K562 (cell line): Measurements from ENCODE around the gene NPC1. TPM values are rescaled to one million over a fixed set of nuclear protein-coding genes. Genes with fewer than 3 reads are reported as not detected.

Source experiments
- FOXM1 ChIP-seq, 2 experiments: fragments of 450-650 bp in 1 of 2; sonication (generic) in 1 of 2; formaldehyde crosslinking in 1 of 2; IDR thresholded peaks; 2 replicates each; pipeline versions ENCODE4 v1.6.1 to v1.9.0; 2017 to 2022; ENCODE audit warnings: low read depth in 2 of 2, mild to moderate bottlenecking in 2 of 2, missing genetic modification reagents in 1 of 2, moderate library complexity in 1 of 2
- FOXO4 ChIP-seq: fragments of 450-650 bp; formaldehyde crosslinking; IDR thresholded peaks from 2 replicates; pipeline ENCODE4 v1.4.0; 2020; ENCODE audit warnings: mild to moderate bottlenecking, moderate library complexity
- GTF2E2 ChIP-seq: fragments of 200-800 bp; sonication (Bioruptor generic); IDR thresholded peaks from 2 replicates; pipeline ENCODE4 v1.6.1; 2016; ENCODE audit warnings: missing genetic modification characterization, missing compliant biosample characterization
- HDGF ChIP-seq: fragments of 450-650 bp; IDR thresholded peaks from 2 replicates; pipeline ENCODE4 v1.6.1; 2016
- HMBOX1 ChIP-seq: sonication (generic); IDR thresholded peaks from 2 replicates; pipeline ENCODE4 v1.6.1; 2016
- KDM1A ChIP-seq, 2 experiments: fragments of 450-650 bp; IDR thresholded peaks; 2 replicates each; pipeline ENCODE4 v1.6.1; 2016; ENCODE audit warnings: mild to moderate bottlenecking in 2 of 2
- LARP7 ChIP-seq: fragments of 450-650 bp; IDR thresholded peaks from 2 replicates; pipeline ENCODE4 v1.6.1; 2016
- MCM2 ChIP-seq: fragments of 450-650 bp; IDR thresholded peaks from 2 replicates; pipeline ENCODE4 v1.6.1; 2017; ENCODE audit warnings: low read depth, mild to moderate bottlenecking
- NCOA6 ChIP-seq: fragments of 450-650 bp; IDR thresholded peaks from 2 replicates; pipeline ENCODE4 v1.6.1; 2017; ENCODE audit warnings: mild to moderate bottlenecking
- NR2C2 ChIP-seq, 2 experiments: fragments of 200-800 bp in 1 of 2; sonication (Bioruptor generic) in 1 of 2; sonication (generic) in 1 of 2; formaldehyde crosslinking in 1 of 2; IDR thresholded peaks; 2 replicates each; pipeline versions ENCODE4 v1.6.1 to v1.8.0; 2016 to 2022; ENCODE audit warnings: mild to moderate bottlenecking in 1 of 2, missing compliant biosample characterization in 1 of 2, missing genetic modification characterization in 1 of 2, missing genetic modification reagents in 1 of 2
- PTBP1 ChIP-seq: fragments of 200-400 bp; formaldehyde crosslinking; IDR thresholded peaks from 2 replicates; pipeline ENCODE4 v1.6.1; 2017; ENCODE audit warnings: low read depth, low read length
- PTTG1 ChIP-seq: fragments of 450-650 bp; IDR thresholded peaks from 2 replicates; pipeline ENCODE4 v1.6.1; 2016; ENCODE audit warnings: low read depth, mild to moderate bottlenecking, missing genetic modification characterization, missing compliant biosample characterization
- RAD21 ChIP-seq, 2 experiments: fragments of 250-450 bp in 1 of 2; fragments of 450-650 bp in 1 of 2; sonication (Bioruptor Pico) in 1 of 2; formaldehyde crosslinking in 1 of 2; IDR thresholded peaks in 1 of 2; conservative IDR thresholded peaks in 1 of 2; 2 replicates each; pipeline versions ENCODE4 v1.4.0 to v1.8.0; 2020 to 2022; ENCODE audit warnings: mild to moderate bottlenecking in 2 of 2, moderate library complexity in 1 of 2
- SMARCE1 ChIP-seq: fragments of 450-650 bp; IDR thresholded peaks from 2 replicates; pipeline ENCODE4 v1.7.1; 2016; ENCODE audit warnings: mild to moderate bottlenecking
- SRSF3 ChIP-seq: fragments of 200-400 bp; formaldehyde crosslinking; IDR thresholded peaks from 2 replicates; pipeline ENCODE4 v1.6.1; 2016; ENCODE audit warnings: mild to moderate bottlenecking, low read length, moderate library complexity; ENCODE audit not compliant: insufficient read depth
- SRSF7 ChIP-seq: fragments of 200-400 bp; formaldehyde crosslinking; optimal IDR thresholded peaks from 2 replicates; pipeline ENCODE3; 2017; ENCODE audit warnings: mild to moderate bottlenecking, low read depth, low read length
- SUPT5H ChIP-seq: fragments of 450-650 bp; IDR thresholded peaks from 2 replicates; pipeline ENCODE4 v1.6.1; 2016
- TCF3 ChIP-seq: sonication (generic); formaldehyde crosslinking; IDR thresholded peaks from 2 replicates; pipeline ENCODE4 v1.4.0; 2020; ENCODE audit warnings: mild to moderate bottlenecking, missing genetic modification reagents
- TSHZ1 ChIP-seq: fragments of 250-450 bp; sonication (Bioruptor Pico); IDR thresholded peaks from 2 replicates; pipeline ENCODE4 v1.4.0; 2020; ENCODE audit warnings: mild to moderate bottlenecking, moderate library complexity
- ZNF217 ChIP-seq: sonication (generic); formaldehyde crosslinking; IDR thresholded peaks from 2 replicates; pipeline ENCODE4 v1.8.0; 2022; ENCODE audit warnings: mild to moderate bottlenecking, missing genetic modification reagents
- ZNF444 ChIP-seq: fragments of 250-450 bp; sonication (Bioruptor Pico); IDR thresholded peaks from 2 replicates; pipeline ENCODE4 v1.4.0; 2020; ENCODE audit warnings: mild to moderate bottlenecking, moderate library complexity
- ZNF76 ChIP-seq: fragments of 250-450 bp; sonication (Bioruptor Pico); IDR thresholded peaks from 2 replicates; pipeline ENCODE4 v1.4.0; 2020; ENCODE audit warnings: mild to moderate bottlenecking, moderate library complexity, borderline replicate concordance
- ZSCAN32 ChIP-seq: fragments of 450-650 bp; formaldehyde crosslinking; IDR thresholded peaks from 2 replicates; pipeline ENCODE4 v1.4.0; 2020; ENCODE audit warnings: mild to moderate bottlenecking, moderate library complexity
- polyA plus RNA-seq, 8 experiments: library from polyadenylated mRNA; depleted of rRNA in 4 of 8; stranded (reverse) in 5 of 8; unstranded in 3 of 8; fragments of >200 nt; fragmentation: Nextera tagmentation in 2 of 8; fragmentation: Illumina TruSeq in 1 of 8; extraction: Ambion mirVana in 2 of 8; extraction: Trizol in 1 of 8; gene quantifications; 2 replicates each; pipeline versions ENCODE4 v1.2.1 to v1.2.3, GENCODE V29; 2011 to 2014; ENCODE audit warnings: inconsistent platforms in 1 of 8, missing spikeins in 1 of 8
- total RNA-seq, 7 experiments: library from RNA; depleted of rRNA in 6 of 7; stranded (reverse); fragments of >200 nt in 6 of 7; fragmentation: Illumina TruSeq in 2 of 7; extraction: Trizol in 2 of 7; gene quantifications; 2 replicates each; pipeline versions ENCODE4 v1.2.1 to v1.2.3, GENCODE V29; 2011 to 2021; ENCODE audit warnings: low replicate concordance in 1 of 7

Gene NPC1
- total and polyA plus RNA-seq, 9 of the 15 experiments (the other 6 are each of a cell fraction or from before 2014, with no cell fraction given): 17.1 to 45.9 (median 27.6) TPM

- no peak for TF ChIP-seq ZNF444 (CRISPR knock-in tag)
- TF ChIP-seq SRSF3: no peak
- no peak for TF ChIP-seq NCOA6
- TF ChIP-seq HDGF: peak; percentile 23; the same call in 1 of the 2 replicates
- no peak for TF ChIP-seq LARP7
- TF ChIP-seq ZNF217 (CRISPR knock-in tag): no peak
- no peak for TF ChIP-seq PTBP1
- TF ChIP-seq HMBOX1: peak; percentile 55
- no peak for TF ChIP-seq FOXO4
- TF ChIP-seq KDM1A (IDR thresholded peaks at IDR 0.05): no peak; a peak in 1 of 4 replicates
- no peak for TF ChIP-seq FOXM1 (IDR thresholded peaks at IDR 0.05; ENCODE audit: low read depth)
- no peak for TF ChIP-seq FOXM1 (CRISPR knock-in tag; IDR thresholded peaks at IDR 0.05; ENCODE audit: low read depth)
- TF ChIP-seq TSHZ1 (CRISPR knock-in tag): no peak
- no peak for TF ChIP-seq ZNF76
- TF ChIP-seq GTF2E2: no peak
- no peak; a peak in 1 of 4 replicates for TF ChIP-seq RAD21 (CRISPR knock-in tag; conservative IDR thresholded peaks at IDR 0.05 in 1 of 2, IDR thresholded peaks at IDR 0.05 in 1 of 2)
- peak; percentile 50 for TF ChIP-seq SUPT5H
- no peak for TF ChIP-seq SRSF7
- no peak for TF ChIP-seq PTTG1 (tag)
- no peak for TF ChIP-seq NR2C2 (CRISPR knock-in tag; IDR thresholded peaks at IDR 0.05)
- peak; percentile 51; the same call in 1 of the 2 replicates for TF ChIP-seq NR2C2 (tag; IDR thresholded peaks at IDR 0.05)
- no peak for TF ChIP-seq ZSCAN32
- TF ChIP-seq TCF3 (CRISPR knock-in tag): peak; percentile 62
- peak; percentile 92 for TF ChIP-seq SMARCE1
- TF ChIP-seq MCM2: no peak
Measured at GRCh38 chr18:23528580-23529472, 57.5 kb downstream of the NPC1 start (continued).
